Mucosa of descending colon (tissue), 3 donors: ENCODE measurements around the gene TIMM9. TPM values are rescaled to one million over a fixed set of nuclear protein-coding genes. Genes with fewer than 3 reads are reported as not detected.

Source experiments
- ATAC-seq: fragments of 200-7000 bp; cut with Tn5 transposase; one replicate; pipeline ENCODE4 v1.9.1; 2020; ENCODE audit warnings: mild to moderate bottlenecking, moderate library complexity
- DNase-seq, 3 donors: peaks; one replicate each; pipeline ENCODE4 v3.0.0-alpha.2; 2020
- H3K36me3 ChIP-seq: fragments of 200-600 bp; one replicate; pipeline ENCODE4 v1.8.0; 2021; ENCODE audit warnings: low read depth, mild to moderate bottlenecking
- H3K4me1 ChIP-seq: fragments of 200-600 bp; one replicate; pipeline ENCODE4 v1.8.0; 2021; ENCODE audit warnings: low read depth, mild to moderate bottlenecking
- H3K4me3 ChIP-seq: fragments of 200-600 bp; one replicate; pipeline ENCODE4 v1.8.0; 2021; ENCODE audit warnings: mild to moderate bottlenecking
- H3K9me3 ChIP-seq: fragments of 200-600 bp; one replicate; pipeline ENCODE4 v1.8.0; 2021; ENCODE audit warnings: mild to moderate bottlenecking
- CTCF ChIP-seq: fragments of 200-600 bp; IDR thresholded peaks from one replicate; pipeline ENCODE4 v1.8.0; 2022; ENCODE audit warnings: antibody characterized with exemption, mild to moderate bottlenecking
- intact Hi-C, 2 donors: fragments of 100-400 bp; cut with DNase I in 1 of 2; cut with micrococcal nuclease in 1 of 2; formaldehyde crosslinking; loops; one replicate each; pipeline versions ENCODE4 v1.11.0 to v1.11.1; 2022; cut with DNase I, micrococcal nuclease
- long read RNA-seq, 2 donors: library from polyadenylated mRNA; unstranded; transcript quantifications; one replicate each; pipeline ENCODE4 v2.0.0, GENCODE V29; 2019 to 2021
- total RNA-seq, 3 donors: library from RNA; stranded (reverse); fragmentation: NEBNext Ultra II Directional in 2 of 3; extraction: Animal tissue kit (Norgen Biotek cat#: 25700) in 2 of 3; gene quantifications; one replicate each; pipeline versions ENCODE4 v1.2.1 to v1.2.4, GENCODE V29; 2021 to 2023
- donor health status: DM: no; HTN: no; CAD: no; lungs with moderate emphysema.
- donor health status: DM: no; HTN: no; CAD: no.
- donor health status: DM: no; HTN: yes; CAD: no.

Gene TIMM9
- 10 to 100 TPM; 18.5 to 35.6 (median 22.2) TPM for total RNA-seq
- long read RNA-seq, donor 1, partial matches to known transcripts, result 13 of 20 reads
- long read RNA-seq, donor 1, other reads (novel, unspliced or antisense), result 4 of 20 reads
- long read RNA-seq, donor 2, partial matches to known transcripts, result 10 of 13 reads
- long read RNA-seq, donor 2, other reads (novel, unspliced or antisense), result 1 of 13 reads

GRCh38 chr14:58427281-58428117 lies at the start of gene TIMM9, which contains the start of gene KIAA0586:
Gene TIMM9 (minus strand): TSS chr14:58427531. CDS start chr14:58411945, 15,586 bp downstream.
Gene KIAA0586 (plus strand): TSS chr14:58427719. CDS start chr14:58428265, 546 bp downstream.
- no peaks in the 10 kb centered on the region for H3K36me3 ChIP-seq
- ATAC-seq (peak; percentile 99), DNase-seq (peak; percentile 95 to 98 (median 95))
- no peak for TF ChIP-seq CTCF
- intact Hi-C loops, result no loop called here
- H3K4me1 ChIP-seq, result peaks cover 17% of the 10 kb centered on the region
- no peaks in the 10 kb centered on the region for H3K9me3 ChIP-seq
- peak within 1 kb of the TSS; percentile 84 for H3K4me3 ChIP-seq

- no peak overlapping the region for H3K4me3 ChIP-seq
Observed at GRCh38 chr14:58476320-58476719, 49.0 kb upstream of the TIMM9 start.

GRCh38 chr14:58469309-58469708 lies 42.0 kb upstream of the TIMM9 start:
- no peak for TF ChIP-seq CTCF

More at GRCh38 chr14:58476320-58476719, 49.0 kb upstream of the TIMM9 start:
- H3K9me3 ChIP-seq, result no peaks in the 10 kb centered on the region
- TF ChIP-seq CTCF, result no peak
- DNase-seq (no peak), ATAC-seq (no peak)
- intact Hi-C loops, result no loop called here
- H3K4me1 ChIP-seq, result no peaks in the 10 kb centered on the region
- no peaks in the 10 kb centered on the region for H3K36me3 ChIP-seq

GRCh38 chr14:58467575-58467974 lies 40.2 kb upstream of the TIMM9 start:
- no peak overlapping the region for H3K4me3 ChIP-seq
- H3K4me1 ChIP-seq, result no peaks in the 10 kb centered on the region
- no peaks in the 10 kb centered on the region for H3K9me3 ChIP-seq
- intact Hi-C loops, result no loop called here
- DNase-seq (no peak), ATAC-seq (no peak)
- TF ChIP-seq CTCF, result no peak
- H3K36me3 ChIP-seq, result no peaks in the 10 kb centered on the region

More at GRCh38 chr14:58469309-58469708, 42.0 kb upstream of the TIMM9 start:
- H3K4me3 ChIP-seq, result no peak overlapping the region
- no peak for DNase-seq
- no peaks in the 10 kb centered on the region for H3K9me3 ChIP-seq
- H3K36me3 ChIP-seq, result no peaks in the 10 kb centered on the region
- H3K4me1 ChIP-seq, result no peaks in the 10 kb centered on the region
- intact Hi-C loops, result no loop called here
- no peak for ATAC-seq

- no peaks in the 10 kb centered on the region for H3K36me3 ChIP-seq
- no peaks in the 10 kb centered on the region for H3K9me3 ChIP-seq
- no peak overlapping the region for H3K4me3 ChIP-seq
- ATAC-seq (no peak), DNase-seq (no peak)
- intact Hi-C loops, result no loop called here
- H3K4me1 ChIP-seq, result no peaks in the 10 kb centered on the region
- TF ChIP-seq CTCF, result no peak
Observed at GRCh38 chr14:58466459-58466858, 39.1 kb upstream of the TIMM9 start.
